Ammon's horn (tissue), 1 donor: Measurements from ENCODE around the gene BMP2K.

Experiments used
- DNase-seq: peaks from one replicate; pipeline ENCODE4 v3.0.0-alpha.2; 2016; ENCODE audit warnings: low spot score

The BMP2K gene

DNA sequence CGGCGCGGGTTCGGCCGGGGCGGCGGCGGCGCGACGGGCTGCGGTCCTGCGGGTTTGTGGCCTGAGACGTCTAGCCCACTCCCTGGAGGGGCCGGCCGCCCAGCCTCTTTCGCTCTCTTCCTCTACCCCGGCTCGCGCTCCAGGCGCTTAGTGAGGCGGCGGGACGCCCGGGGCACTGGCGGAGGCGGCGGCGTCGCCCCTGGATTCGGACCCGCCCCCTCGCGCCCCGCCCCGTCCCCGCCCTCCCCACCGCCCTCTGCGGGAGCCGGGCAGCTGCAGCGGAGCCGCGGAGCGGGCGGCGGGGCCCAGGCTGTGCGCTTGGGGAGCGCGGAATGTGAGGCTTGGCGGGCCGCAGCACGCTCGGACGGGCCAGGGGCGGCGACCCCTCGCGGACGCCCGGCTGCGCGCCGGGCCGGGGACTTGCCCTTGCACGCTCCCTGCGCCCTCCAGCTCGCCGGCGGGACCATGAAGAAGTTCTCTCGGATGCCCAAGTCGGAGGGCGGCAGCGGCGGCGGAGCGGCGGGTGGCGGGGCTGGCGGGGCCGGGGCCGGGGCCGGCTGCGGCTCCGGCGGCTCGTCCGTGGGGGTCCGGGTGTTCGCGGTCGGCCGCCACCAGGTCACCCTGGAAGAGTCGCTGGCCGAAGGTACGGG, at the start of gene BMP2K:
TSS of gene BMP2K (plus strand) at position 272 of the 650 bp plus-strand sequence. CDS start at position 466, 194 bp downstream.
- DNase-seq, result peak; percentile 78

DNA sequence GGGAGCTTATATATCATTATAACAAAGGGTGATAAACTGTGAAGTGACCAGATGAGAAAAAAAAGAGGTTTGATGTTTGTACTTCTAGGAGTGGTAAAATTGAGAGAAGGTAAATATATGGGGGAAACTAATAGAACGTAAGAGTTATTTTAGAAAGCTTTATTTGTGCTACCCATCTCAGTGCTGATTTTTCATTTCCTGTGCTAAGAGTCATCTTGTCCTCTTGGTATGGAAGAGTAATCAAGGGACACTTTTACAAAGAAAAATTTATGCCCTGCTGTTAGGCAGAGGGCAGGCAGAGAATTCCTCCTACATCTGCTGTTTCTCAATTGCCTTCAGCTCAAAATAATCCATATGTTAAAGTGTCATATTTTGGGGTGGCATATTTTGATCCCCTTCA, 49.6 kb upstream of the BMP2K start:
- DNase-seq, result no peak

DNA sequence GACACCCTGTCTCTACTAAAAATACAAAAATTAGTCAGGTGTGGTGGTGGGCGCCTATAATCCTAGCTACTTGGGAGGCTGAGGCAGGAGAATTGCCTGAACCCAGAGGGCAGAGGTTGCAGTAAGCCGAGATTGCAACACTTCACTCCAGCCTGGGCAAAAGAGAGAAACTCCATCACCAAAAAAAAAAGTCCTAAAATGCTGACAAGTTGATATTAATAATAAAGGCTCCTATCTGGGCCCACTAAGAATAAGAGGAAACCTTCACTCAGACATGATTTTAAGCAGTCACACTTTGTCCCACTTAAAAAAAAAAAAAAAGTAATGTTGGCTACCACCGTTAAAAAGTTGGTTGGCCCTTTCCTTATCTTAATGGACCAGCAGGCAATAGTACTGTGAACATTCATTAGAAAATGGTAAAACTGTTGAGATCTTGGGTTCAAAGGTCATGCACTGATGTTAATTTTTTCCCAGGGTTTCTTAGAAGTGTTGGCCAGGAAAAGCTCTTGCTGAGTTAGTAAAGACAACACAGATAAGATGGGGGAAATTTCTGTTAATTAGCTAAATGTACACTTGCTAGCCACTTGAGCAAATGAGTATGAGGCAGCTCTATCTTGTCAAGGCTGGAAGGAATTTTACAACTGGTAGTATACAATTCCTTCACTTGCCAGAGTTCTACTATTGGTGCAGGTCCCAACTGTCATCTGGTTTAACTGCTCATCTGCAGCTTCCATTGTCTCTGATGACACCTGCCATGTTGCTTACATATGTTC, 43.6 kb upstream of the BMP2K start:
- no peak for DNase-seq

DNA sequence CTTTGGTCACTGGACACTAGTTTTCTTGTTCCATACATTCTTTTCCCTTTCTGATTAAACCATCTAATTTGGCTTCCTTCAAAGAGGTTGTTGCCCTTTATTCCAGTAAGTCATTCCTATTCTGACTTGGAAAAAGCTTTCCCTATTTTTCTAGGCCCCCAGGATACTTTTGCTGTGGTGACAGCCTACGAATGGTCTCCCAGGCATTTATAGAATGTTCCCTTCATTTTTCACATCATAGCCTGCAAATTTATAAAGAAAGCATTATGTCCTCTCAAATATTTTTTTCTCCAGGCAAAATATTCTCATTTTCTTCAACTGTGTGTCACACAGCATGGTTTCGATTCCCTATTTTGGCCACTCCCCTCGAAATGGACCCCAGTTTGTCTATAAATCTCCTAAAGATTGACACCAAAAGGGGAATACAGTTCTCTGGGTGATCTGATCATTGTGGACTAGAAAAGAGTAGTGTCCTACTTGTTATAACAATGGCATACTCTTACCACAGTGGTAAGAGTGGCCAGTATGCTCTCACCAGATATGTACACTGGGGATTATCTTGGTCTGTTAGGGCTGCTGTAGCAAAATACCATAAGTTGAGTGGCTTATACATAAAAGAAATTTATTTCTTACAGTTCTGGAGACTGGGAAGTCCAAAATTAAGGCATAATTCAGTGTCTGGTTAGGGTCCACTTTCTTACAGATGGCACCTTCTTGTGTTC, 41.5 kb upstream of the BMP2K start:
- DNase-seq, result no peak

DNA sequence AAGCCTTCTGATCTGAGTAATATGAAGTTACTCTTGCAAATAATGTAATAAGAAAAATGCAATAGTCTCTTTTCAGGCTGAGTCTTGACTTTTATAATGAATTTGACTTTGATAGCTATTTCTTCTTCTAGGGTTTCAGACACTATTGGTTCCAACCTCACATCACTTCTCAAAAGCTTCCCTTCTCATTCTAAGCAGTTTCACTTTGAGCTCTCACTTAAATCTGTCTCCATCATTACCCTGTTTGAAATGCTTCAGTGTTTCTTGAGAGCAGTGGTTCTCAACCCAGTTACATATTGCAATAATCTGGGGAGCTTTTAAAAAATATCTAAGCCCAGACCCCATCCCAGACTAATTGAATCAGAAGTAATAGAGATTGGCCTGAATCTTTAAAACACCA, 40.5 kb upstream of the BMP2K start:
- no peak for DNase-seq

DNA sequence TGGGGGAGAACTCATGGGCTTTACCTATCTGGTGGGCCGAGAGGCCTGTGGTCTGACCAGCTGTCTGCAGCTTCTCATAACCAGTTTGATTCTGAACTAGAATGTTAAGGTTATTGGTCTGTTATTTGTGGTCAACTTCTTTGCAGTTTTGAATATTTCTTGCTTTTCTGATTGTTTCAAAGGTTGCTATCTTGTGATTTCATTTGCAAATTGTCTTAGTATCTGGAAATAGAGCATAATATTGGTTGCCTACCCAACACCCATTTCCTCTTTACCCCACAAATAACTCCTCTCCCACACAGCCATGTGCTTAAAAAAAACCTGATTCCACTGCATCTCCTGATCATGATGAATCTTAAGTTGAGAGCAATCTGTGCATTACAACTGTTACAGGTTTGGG, 39.1 kb upstream of the BMP2K start:
- peak; percentile 58 for DNase-seq

DNA sequence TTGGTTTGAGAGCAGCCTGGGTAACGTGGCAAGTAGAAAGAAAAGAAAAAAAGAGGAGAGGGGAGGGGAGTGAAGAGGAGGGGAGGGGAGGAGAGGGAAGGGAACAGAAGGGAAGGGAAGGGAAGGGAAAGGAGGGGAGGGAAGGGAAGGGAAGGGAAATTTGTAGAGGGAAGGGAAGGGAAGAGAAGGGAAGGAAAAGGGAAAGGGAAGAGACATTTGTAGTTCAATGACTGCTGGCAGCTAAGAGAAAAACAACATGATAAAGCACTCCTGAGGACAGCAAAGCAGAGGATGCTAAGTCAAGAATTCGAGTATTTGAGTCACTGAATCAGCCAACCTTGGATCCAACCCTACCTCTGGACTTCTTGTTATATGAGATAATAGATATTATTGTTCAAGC, 38.2 kb upstream of the BMP2K start:
- no peak for DNase-seq

DNA sequence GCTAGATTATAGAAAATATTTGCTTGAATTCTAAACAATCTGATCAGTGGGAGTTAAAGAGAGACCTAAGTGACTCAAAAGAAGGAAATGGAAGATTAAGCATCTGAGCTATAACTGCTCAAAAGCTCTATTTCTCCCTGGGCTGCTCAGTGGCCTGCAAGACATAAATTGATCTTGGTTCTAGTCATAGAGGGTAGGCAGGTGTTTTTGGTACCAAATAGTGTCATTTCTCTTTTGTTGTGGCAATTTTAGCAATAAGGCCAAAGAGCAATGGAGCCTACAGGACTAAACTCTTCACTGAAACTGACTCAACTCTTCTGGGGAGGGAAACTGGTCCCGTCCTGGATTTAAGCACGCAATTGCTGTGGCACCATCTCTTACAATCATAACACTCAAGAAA, 33.9 kb upstream of the BMP2K start:
- DNase-seq, result no peak

DNA sequence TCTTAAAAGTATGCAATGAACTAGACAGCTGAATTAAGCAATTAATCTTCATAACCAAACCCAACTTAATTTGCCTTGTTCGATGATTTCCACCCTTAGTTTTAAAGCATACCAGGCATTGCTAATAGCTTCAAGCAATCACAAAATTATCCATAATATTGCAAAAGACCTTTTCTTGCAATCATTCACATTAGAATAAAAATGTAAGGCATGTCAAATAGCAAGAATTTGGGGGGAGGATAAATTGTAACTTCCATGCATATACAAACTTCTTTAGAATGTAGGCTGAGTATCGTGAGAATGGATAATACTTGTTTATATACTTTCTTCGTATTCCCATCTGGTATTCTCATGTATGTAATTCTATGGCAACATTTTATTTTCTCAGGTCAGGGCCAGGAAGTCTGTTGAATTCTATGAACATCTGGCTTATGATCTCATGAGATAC, 28.7 kb upstream of the BMP2K start:
- DNase-seq, result no peak

DNA sequence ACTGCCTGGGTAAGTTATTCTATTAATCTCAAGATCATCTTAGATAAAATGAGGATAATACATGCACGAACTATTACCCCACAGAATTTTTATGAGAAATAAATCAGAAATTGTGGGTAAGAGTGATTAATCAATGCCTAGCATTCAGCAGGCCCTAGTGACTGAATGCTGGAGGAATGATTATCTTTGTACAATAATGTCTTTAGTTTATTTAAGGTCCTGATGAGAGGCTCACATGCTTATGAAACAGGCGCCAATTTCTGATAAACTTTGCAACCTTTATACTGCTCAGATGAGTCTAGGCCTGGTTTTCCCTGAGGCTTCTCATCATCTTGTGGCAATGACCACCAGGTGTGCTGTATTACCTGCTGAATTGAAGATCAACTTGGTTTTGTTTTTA, 27.8 kb upstream of the BMP2K start:
- DNase-seq, result no peak

DNA sequence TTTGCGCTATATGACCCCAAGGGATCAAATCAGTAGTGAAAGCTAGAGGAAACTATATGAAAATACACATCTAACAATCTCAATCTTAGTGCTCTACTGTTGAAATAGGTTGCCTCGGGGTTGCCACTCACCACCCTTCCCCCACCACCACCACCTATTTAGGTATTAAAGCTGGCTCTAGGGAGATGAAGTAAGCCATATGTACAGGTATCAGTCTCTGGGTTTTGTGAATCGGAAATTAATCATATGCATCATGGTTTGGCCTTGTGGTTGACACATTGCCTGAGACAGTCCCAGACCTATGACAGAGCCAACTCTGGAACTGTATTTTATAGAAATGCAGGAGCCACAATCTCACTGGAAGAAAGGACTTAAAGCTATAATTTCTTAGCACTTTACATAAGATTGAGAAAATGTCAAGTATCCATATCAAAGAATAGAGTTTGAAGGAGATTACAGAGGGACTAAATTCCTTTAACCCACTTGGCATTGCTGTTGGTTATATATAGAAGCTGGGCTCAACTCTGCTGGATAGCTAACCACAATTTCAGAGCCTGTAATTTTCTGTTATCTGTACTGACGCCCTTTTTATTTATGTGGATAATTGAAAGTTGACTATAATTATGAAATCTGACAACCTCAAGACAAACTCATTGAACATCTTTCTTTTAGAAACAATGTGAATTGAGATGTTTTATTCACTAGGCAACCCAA, 26.7 kb upstream of the BMP2K start:
- DNase-seq, result no peak

DNA sequence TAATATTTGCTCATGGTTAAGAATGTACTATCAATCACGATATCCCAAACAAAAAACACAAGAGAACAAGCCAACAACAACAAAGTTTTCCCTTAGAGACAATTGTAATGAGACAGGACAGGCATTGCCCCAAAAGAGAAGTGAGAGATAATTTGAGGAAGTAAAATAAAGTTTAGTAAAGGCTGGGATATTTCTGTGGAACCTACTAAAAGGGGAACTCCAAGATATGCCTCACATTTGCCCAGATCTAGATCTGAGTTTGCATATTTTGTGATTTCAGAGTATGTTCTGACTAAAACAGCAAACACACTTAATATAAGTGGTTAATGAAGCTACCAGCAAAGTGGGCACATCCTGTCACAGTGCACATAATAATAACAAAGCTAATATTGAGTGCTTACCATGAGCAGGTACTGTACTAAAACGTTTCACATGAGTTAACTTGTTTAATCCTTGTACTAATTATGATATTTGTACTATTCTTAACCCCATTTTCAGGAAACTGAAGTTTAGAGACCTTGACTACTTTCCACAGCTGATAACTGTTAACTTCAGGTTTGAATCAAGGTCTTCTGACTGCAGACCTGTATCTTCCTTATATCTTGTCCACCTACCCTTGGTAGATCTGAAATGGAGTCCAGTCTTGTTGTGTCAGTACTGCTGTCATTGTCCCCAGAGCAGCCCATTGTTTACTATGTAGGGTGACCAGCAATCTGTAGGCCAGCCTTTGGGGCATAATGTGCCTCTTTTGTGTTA, 26.0 kb upstream of the BMP2K start:
- DNase-seq, result peak; percentile 27

DNA sequence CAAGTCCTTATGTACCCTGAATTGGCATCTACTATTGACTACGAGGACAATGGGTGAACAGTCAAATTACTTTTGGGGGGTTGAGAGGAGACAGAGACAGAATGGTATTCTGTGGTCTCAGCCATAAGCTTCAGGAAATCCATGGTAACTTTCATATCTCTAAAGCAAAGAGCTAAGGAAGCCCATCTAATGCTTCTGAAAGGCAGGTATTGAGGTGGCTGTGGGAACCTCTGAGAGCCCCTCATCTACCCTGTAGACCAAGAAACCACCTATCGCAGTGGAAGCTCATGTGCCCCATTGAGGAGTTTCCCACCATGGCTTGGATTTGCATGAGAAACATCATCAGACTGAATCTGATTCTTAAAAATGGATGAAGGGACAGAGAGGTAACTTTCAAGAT, 23.1 kb upstream of the BMP2K start:
- DNase-seq, result no peak

DNA sequence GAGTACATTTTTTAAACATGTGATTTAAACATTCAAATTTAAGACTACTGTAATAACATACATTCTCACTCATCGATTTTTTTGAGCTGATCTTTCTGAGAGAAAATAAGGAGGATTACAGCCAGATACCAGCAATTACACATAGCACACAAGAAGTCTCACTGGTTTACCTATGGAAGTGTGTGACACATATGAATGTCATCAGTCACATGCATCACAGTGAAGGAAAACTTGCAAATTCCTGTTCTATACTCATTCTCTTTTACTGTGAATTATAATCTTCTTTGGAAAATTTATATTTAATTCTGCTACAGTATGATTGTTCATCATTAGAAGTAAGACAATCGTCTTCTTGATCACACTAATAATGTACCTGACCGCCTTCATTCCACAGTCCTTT, 21.3 kb upstream of the BMP2K start:
- DNase-seq, result no peak

DNA sequence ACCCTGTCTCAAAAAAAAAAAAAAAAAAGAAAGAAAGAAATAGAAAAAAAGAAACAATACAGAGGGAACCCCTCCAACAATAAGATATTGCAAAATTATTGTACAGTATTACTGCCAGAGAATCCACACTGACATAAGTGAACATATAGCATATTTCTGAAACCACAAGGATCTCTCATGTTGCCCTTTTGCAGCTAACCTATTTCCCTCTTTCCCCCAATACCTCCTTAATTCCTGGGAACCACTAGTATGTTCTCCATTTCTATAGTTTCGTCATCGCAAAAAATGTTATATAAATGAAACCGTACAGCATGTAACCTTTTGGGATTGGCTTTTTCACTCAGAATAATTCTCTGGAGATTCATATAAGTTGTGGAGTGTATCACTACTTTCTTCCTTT, 20.0 kb upstream of the BMP2K start:
- no peak for DNase-seq

DNA sequence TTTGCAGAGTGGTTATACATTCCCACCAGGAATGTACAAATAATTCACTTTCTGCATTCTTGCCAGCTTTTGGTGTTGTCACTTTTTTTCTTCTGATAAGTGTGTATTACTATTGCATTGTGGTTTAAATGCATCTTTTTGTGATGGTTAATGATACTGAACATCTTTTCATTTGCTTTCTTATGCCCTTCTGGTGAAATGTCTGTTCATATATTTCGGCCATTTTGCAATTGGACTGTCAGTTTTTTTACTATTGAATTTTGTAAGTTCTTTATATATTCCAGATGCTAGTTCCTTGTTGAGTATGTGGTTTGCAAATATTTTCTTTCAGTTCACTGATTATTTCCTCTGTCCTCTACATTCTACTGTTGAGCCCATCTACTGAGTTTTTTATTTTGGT, 19.4 kb upstream of the BMP2K start:
- DNase-seq, result no peak

DNA sequence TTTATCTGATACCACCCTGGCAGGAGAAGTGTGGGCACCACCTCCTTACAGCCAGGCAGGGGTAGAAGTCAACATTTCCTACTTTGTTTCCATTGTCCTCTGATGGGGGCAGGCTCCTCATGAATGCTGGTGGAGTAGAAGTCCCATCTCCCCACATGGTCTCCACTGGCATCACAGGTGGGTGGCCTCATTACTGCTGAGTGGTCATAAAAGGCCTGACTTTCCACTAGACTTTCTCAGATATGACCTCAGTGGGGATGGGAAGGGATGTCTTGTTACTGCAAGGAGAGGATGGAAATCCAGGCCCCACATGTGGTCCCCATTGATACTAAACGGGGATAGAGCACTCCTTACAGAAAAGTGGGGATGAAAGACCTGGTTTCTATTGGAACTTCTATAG, 18.6 kb upstream of the BMP2K start:
- no peak for DNase-seq

DNA sequence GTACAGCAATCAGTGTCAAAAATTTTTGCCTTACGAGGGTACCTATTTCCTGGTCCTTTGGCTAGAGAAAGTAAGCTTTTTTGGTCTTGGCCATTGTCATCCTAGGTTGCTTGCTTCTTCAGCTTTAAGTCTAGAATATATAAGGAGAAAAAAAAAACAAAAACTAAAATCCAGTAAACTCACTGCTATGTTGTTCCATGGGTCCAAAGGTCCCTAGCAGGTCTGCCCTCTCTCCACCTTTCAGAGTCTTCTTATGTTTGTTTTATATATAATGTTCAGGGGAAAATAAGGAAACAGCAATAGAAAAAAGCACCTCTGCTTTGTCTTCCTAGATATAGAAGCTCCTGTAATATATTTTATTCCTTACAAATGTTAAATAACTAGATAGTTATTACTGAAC, 18.1 kb upstream of the BMP2K start:
- DNase-seq, result no peak

DNA sequence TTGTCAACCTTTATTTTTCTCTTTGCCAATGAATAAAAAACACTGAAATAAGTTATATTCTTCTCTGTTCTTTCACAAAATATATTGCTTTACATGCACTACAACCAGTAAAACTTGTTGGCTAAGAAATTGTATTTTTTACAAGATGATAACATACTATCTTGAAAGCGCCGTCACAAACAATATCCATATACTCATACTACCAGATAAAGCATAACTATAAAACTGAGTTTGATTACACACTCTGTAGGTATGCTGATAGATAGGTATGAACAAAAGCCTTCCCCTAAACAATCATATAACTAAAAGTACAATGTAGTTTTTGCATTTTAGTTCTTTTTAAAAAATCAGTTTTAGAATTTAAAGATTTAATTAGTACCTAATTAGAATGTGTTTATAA, 13.6 kb upstream of the BMP2K start:
- DNase-seq, result no peak

DNA sequence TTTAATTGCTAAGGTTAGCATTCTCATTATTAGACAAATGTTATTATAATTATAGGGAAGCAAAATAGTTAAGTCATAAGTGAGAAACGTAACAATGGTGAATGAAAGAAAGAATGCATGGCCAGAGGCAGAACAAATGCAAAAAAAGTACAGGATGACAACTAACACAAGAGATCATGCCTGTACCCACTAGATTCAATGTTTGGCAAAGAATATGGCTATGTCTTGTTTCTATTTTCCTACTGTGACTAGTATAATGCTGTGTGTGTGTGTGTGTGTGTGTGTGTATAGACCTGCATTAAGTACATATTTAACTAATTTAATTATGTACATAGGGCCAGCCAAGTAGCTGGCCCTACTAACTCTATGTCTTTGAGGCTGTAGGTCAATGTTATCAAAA, 12.9 kb upstream of the BMP2K start:
- no peak for DNase-seq

DNA sequence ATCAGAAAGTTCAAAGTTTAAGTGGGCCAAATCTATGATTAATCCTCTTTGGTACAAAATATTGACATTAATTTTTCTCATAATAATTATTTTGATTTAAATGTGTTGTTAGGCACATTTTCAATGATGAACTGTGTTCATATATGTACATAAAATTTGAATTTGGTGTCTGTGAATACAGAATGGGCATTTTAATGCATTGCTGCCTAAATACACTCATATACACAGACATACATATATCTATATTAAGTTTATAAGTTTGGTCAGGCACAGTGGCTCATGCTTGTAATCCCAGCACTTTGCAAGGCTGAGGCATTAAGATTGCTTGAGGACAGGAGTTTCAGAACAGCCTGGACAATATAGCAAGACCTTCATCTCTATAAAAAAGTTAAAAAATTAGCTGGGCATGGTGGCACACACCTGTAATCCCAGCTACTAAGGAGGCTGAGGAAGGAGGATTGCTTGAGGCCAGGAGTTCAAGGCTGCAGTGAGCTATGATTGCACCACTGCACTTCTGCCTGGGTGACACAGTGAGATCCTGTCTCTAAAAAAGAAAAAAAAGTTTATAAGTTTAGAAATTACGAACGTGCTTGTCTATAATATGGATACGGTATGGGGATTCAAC, 12.3 kb upstream of the BMP2K start:
- no peak for DNase-seq
